GM23338 (cell line): ENCODE measurements around the gene PPAN.

ENCODE experiments used
- CTCF ChIP-seq, 2 experiments: fragments of 200-600 bp in 1 of 2; sonication (generic) in 1 of 2; conservative IDR thresholded peaks; 2 replicates each; pipeline versions ENCODE4 v1.5.1 to v1.6.1; 2016 to 2017; ENCODE audit warnings: antibody characterized with exemption in 2 of 2, low read depth in 2 of 2, mild to moderate bottlenecking in 2 of 2, moderate library complexity in 1 of 2
- JUNB ChIP-seq: IDR thresholded peaks from one replicate; pipeline ENCODE4 v1.6.1; 2016; ENCODE audit warnings: antibody characterized with exemption; ENCODE audit not compliant: unreplicated experiment
- POLR2AphosphoS5 ChIP-seq: IDR thresholded peaks from 2 replicates; pipeline ENCODE4 v1.6.1; 2016; ENCODE audit warnings: antibody characterized with exemption, low read depth

- TF ChIP-seq CTCF (conservative IDR thresholded peaks at IDR 0.05; ENCODE audit: low read depth in 2 of 2) (no peak), JUNB (no peak), POLR2AphosphoS5 (no peak)
Measured at GRCh38 chr19:10096615-10096963, 9.6 kb upstream of the PPAN start.
